Measurements from ENCODE around the gene CETN3. TPM values are rescaled to one million over a fixed set of nuclear protein-coding genes. Genes with fewer than 3 reads are reported as not detected.

The CETN3 gene
- 16.6 and 20.2 TPM in 2 replicates for total RNA-seq

GRCh38 chr5:90409318-90410177 lies at the start of gene CETN3:
Gene CETN3 (minus strand): TSS chr5:90409756. CDS start chr5:90409661, 95 bp downstream.

Other genes with a start within 250 kb of the CETN3 start
- 4.2 and 6.1 TPM in 2 replicates for gene MBLAC2, start 65.0 kb upstream of the CETN3 start, total RNA-seq
- gene POLR3G, start 65.1 kb upstream of the CETN3 start, total RNA-seq = 3.0 and 16.3 TPM in 2 replicates
- gene LYSMD3, start 119.8 kb upstream of the CETN3 start, total RNA-seq = 21.1 and 34.3 TPM in 2 replicates
- gene ADGRV1, start 149.0 kb upstream of the CETN3 start, total RNA-seq = 0.14 and 0.89 TPM in 2 replicates